ENCODE data around the gene RBPJL.
A peak's percentile ranks its signal among the peaks of the same experiment; 100 is the strongest.

Gene RBPJL

DNA sequence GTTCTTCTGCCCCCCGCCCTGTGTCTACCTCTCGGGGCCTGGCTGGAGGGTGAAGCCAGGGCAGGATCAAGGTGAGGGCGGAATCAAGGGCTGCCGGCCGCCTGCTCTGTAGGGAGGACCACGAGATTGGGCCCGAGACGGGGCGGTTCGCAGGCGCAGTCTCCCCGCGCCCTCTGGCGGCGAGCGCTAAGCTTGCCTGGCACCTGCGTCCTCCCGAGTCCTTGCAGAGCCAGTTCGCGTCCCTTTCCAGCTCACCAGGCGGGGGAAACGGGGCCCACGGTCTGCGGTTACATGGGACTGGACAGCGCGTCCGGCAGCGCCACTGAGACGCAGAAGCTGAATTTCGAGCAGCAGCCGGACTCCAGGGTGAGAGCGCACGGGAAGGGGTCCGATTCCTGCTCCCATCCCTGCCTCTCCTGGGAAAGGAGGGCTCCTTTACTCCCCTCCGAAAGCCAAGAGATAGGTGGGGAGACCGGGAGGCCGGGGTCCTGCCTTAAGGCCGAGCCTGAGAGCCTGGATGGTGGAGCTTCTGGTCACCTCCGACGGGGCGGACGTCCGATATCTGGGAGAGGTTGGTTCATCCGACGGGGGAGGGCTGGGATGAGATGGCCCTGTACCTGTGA is 5.1 kb downstream of the RBPJL start:
- no peaks in the 10 kb centered on the region for H3K9me3 ChIP-seq (ENCODE audit: severe bottlenecking)
- no peaks in the 10 kb centered on the region for H3K4me1 ChIP-seq (ENCODE audit: insufficient read depth, poor library complexity, severe bottlenecking)
- H3K27ac ChIP-seq (ENCODE audit: poor library complexity, severe bottlenecking) = no peak overlapping the region
- no peak overlapping the region for H3K4me3 ChIP-seq (ENCODE audit: severe bottlenecking)
- DNase-seq (ENCODE audit: low spot score) = peak; percentile 90
- peak; percentile 70 for ATAC-seq (ENCODE audit: low read depth)
- TF ChIP-seq, protein P1, sequence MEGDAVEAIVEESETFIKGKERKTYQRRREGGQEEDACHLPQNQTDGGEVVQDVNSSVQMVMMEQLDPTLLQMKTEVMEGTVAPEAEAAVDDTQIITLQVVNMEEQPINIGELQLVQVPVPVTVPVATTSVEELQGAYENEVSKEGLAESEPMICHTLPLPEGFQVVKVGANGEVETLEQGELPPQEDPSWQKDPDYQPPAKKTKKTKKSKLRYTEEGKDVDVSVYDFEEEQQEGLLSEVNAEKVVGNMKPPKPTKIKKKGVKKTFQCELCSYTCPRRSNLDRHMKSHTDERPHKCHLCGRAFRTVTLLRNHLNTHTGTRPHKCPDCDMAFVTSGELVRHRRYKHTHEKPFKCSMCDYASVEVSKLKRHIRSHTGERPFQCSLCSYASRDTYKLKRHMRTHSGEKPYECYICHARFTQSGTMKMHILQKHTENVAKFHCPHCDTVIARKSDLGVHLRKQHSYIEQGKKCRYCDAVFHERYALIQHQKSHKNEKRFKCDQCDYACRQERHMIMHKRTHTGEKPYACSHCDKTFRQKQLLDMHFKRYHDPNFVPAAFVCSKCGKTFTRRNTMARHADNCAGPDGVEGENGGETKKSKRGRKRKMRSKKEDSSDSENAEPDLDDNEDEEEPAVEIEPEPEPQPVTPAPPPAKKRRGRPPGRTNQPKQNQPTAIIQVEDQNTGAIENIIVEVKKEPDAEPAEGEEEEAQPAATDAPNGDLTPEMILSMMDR (IDR thresholded peaks at IDR 0.05; ENCODE audit: poor library complexity, severe bottlenecking) = peak; percentile 100
- peaks cover 21% of the 10 kb centered on the region for H3K27me3 ChIP-seq (ENCODE audit: insufficient read depth, poor library complexity, severe bottlenecking)
- no peaks in the 10 kb centered on the region for H3K36me3 ChIP-seq (ENCODE audit: low read depth)

DNA sequence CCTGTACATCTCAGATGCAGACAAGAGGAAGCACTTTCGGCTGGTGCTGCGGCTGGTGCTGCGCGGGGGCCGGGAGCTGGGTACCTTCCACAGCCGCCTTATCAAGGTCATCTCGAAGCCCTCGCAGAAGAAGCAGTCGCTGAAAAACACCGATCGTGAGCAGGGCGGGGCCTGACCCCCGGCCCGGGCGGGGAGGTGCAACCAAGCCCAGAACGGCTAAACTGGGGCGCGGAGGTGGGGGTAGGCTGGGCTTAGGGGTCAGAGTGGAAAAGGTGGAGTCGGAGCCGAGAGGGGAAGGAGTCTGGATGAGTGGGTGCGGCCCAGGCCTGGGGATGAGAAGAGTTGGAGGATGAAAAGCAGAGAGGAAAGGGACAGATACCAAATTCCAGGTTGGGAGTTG is 5.6 kb downstream of the RBPJL start:
- H3K4me3 ChIP-seq (ENCODE audit: severe bottlenecking) = no peak overlapping the region
- no peaks in the 10 kb centered on the region for H3K4me1 ChIP-seq (ENCODE audit: insufficient read depth, poor library complexity, severe bottlenecking)
- peaks cover 27% of the 10 kb centered on the region for H3K27me3 ChIP-seq (ENCODE audit: insufficient read depth, poor library complexity, severe bottlenecking)
- H3K9me3 ChIP-seq (ENCODE audit: severe bottlenecking) = no peaks in the 10 kb centered on the region
- no peak overlapping the region for H3K27ac ChIP-seq (ENCODE audit: poor library complexity, severe bottlenecking)
- DNase-seq (ENCODE audit: low spot score) (peak; percentile 82), ATAC-seq (ENCODE audit: low read depth) (no peak)
- H3K36me3 ChIP-seq (ENCODE audit: low read depth) = no peaks in the 10 kb centered on the region
- TF ChIP-seq, protein P1 (IDR thresholded peaks at IDR 0.05; ENCODE audit: poor library complexity, severe bottlenecking) = no peak

DNA sequence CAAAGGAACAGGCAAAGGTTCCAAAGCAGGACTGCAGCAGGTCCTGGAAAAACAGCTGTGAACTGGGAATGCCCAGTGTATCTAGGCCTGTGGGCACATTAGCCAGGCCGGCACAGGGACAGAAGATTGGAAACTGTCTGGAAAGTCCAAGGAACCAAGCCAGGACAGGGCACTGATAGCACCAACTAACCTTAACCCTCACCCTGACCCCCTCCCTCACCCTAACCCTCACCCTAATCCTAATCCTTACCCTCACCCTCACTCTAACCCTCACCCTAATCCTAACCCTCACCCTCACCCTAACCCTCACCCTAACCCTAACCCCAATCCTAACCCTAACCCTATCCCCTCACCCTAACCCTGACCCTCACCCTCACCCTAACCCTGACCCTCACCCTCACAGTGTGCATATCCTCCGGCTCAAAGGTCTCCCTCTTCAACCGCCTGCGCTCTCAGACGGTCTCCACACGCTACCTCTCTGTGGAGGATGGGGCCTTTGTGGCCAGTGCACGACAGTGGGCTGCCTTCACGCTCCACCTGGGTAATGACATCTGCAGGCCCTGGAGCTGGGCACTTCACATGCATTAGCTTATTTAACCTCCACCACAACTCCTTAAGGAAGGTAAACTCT is 6.5 kb downstream of the RBPJL start:
- H3K9me3 ChIP-seq (ENCODE audit: severe bottlenecking) = no peaks in the 10 kb centered on the region
- H3K4me3 ChIP-seq (ENCODE audit: severe bottlenecking) = no peak overlapping the region
- H3K27ac ChIP-seq (ENCODE audit: poor library complexity, severe bottlenecking) = no peak overlapping the region
- no peaks in the 10 kb centered on the region for H3K36me3 ChIP-seq (ENCODE audit: low read depth)
- H3K4me1 ChIP-seq (ENCODE audit: insufficient read depth, poor library complexity, severe bottlenecking) = no peaks in the 10 kb centered on the region
- peak; percentile 74 for DNase-seq (ENCODE audit: low spot score)
- no peak for ATAC-seq (ENCODE audit: low read depth)
- peaks cover 30% of the 10 kb centered on the region for H3K27me3 ChIP-seq (ENCODE audit: insufficient read depth, poor library complexity, severe bottlenecking)
- TF ChIP-seq, protein P1 (IDR thresholded peaks at IDR 0.05; ENCODE audit: poor library complexity, severe bottlenecking) = no peak

DNA sequence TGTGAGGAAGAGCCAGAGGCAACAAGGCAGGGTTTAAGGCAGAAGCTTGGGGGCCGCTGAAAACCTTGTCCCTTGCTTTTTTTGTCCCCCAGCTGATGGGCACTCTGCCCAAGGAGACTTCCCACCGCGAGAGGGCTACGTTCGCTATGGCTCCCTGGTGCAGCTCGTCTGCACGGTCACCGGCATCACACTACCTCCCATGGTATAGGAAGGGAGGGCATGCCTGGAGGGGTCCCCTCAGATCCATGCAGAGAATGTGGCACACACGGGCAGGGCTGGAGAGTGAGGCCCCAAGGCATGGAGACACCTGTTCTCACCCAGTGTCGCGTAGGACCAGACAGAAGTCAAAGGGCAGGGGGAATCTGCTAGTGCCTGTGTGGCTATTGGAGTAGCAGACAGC is 7.3 kb downstream of the RBPJL start:
- TF ChIP-seq, protein P1 (IDR thresholded peaks at IDR 0.05; ENCODE audit: poor library complexity, severe bottlenecking) = no peak
- DNase-seq (ENCODE audit: low spot score) = peak; percentile 76
- no peak overlapping the region for H3K27ac ChIP-seq (ENCODE audit: poor library complexity, severe bottlenecking)

DNA sequence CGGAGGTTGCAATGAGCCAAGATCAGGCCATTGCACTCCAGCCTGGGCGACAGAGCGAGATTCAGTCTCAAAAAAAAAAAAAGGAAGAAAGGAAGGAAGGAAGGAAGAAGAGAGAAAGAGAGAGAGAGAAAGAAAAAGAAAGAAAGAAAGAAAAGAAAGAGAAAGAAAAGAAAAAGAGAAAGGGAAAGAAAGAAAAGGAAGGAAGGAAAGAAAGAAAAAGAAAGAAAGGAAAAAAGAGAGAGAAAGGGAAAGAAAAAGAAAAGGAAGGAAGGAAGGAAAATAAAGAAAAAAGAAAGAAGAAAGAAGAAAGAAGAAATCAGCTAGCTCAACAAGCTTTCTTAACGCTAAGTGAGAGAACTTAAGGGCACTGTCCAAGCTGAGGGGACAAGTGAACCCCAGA is 9.0 kb downstream of the RBPJL start:
- Histone ChIP-seq H3K4me1 (ENCODE audit: insufficient read depth, poor library complexity, severe bottlenecking) (peaks cover 2% of the 10 kb centered on the region), H3K9me3 (ENCODE audit: severe bottlenecking) (no peaks in the 10 kb centered on the region), H3K27ac (ENCODE audit: poor library complexity, severe bottlenecking) (no peak overlapping the region), H3K36me3 (ENCODE audit: low read depth) (no peaks in the 10 kb centered on the region), H3K27me3 (ENCODE audit: insufficient read depth, poor library complexity, severe bottlenecking) (peaks cover 30% of the 10 kb centered on the region), H3K4me3 (ENCODE audit: severe bottlenecking) (no peak overlapping the region)
- no peak for ATAC-seq (ENCODE audit: low read depth)
- TF ChIP-seq, protein P1 (IDR thresholded peaks at IDR 0.05; ENCODE audit: poor library complexity, severe bottlenecking) = no peak
- no peak for DNase-seq (ENCODE audit: low spot score)

More for the DNA sequence above, 7.3 kb downstream of the RBPJL start:
- H3K36me3 ChIP-seq (ENCODE audit: low read depth) = no peaks in the 10 kb centered on the region
- ATAC-seq (ENCODE audit: low read depth) = no peak
- H3K9me3 ChIP-seq (ENCODE audit: severe bottlenecking) = no peaks in the 10 kb centered on the region
- H3K27me3 ChIP-seq (ENCODE audit: insufficient read depth, poor library complexity, severe bottlenecking) = peaks cover 30% of the 10 kb centered on the region
- H3K4me1 ChIP-seq (ENCODE audit: insufficient read depth, poor library complexity, severe bottlenecking) = no peaks in the 10 kb centered on the region
- H3K4me3 ChIP-seq (ENCODE audit: severe bottlenecking) = no peak overlapping the region
